GM19372 (cell line): ENCODE measurements around the gene CEACAM8.
"Not testable (repeated sequence)": the region's sequence is repeated elsewhere in the genome, so short reads cannot be mapped to it uniquely, and the experiment has no call there.

ENCODE experiments used
- ATAC-seq: cut with Tn5 transposase; IDR thresholded peaks from one replicate; pipeline ENCODE4 v1.9.1; 2021; ENCODE audit warnings: mild to moderate bottlenecking, low read depth, moderate library complexity; ENCODE audit not compliant: unreplicated experiment

CEACAM8 gene

DNA sequence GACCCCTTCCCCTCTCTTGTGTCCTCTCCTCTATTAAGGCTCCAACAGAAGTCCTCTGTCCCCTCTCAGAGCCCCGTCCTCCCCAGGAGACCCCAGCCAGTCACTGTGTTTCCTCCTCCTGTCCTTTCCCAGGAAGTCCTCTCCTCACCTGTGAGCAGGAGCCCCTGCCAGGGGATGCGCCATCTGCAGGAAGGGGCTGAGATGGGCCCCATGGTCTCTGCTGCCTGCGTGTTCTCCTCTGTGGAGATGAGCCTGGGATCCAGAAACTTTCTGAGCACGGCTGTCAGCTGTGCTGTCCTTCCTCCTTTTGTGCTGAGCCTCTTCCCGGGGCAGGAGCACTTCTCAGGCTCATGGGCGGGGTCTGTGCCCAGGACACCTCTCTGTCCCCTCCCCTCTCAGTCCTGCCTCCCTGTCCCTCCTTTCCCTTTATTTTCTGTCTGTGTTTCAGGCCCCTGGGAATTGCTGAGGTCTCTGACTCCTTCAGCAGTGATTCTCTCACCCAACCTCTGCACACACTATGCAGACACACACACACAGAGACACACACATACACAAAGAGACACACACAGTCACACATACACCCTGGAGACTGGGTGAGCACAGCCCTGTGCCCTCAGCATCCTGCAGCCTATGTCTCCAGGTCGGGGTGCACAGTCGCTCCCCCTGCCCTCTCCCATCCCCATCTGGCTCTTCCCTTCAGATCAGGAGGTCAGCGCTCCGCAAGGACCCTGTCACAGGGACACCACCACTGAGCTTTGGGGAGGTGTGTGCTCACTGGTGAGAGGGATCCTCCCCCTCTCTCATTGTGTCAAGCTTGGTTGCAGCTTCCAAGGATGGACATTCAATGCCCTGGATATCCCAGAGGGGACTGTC, at the start of gene CEACAM8:
Gene CEACAM8 (minus strand): TSS at position 308 of the 873 bp plus-strand sequence. CDS start 96 bp downstream, at position 212.
- no peak for ATAC-seq

DNA sequence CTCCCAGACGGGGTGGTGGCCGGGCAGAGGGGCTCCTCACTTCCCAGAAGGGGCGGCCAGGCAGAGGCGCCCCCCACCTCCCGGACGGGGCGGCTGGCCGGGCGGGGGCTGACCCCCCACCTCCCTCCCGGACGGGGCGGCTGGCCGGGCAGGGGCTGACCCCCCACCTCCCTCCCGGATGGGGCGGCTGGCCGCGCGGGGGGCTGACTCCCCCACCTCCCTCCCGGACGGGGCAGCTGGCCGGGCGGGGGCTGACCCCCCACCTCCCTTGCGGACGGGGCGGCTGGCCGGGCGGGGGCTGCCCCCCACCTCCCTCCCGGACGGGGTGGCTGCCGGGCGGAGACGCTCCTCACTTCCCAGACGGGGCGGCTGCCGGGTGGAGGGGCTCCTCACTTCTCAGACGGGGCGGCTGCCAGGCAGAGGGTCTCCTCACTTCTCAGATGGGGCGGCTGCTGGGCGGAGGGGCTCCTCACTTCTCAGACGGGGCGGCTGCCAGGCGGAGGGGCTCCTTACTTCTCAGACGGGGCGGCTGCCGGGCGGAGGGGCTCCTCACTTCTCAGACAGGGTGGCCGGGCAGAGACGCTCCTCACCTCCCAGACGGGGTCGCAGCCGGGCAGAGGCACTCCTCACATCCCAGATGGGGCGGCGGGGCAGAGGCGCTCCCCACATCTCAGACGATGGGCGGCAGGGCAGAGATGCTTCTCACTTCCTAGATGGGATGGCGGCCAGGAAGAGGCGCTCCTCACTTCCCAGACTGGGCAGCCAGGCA, 44.8 kb upstream of the CEACAM8 start:
- ATAC-seq, result not testable (repeated sequence)

DNA sequence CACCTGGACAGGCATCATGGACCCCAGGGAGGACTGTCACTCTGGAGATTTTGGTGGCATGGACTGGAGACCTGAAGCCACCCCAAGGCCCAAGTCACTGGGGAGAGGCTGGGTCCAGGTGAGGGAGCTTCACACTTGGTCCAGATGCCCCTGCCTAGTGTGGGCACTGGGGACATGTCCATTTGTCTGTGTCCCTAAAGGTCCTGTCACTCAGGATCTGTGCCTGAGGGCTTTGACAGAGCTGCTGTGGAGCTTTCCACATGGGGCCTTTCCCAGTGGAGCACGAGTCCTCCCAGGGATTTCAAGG, 40.5 kb upstream of the CEACAM8 start:
- no peak for ATAC-seq

DNA sequence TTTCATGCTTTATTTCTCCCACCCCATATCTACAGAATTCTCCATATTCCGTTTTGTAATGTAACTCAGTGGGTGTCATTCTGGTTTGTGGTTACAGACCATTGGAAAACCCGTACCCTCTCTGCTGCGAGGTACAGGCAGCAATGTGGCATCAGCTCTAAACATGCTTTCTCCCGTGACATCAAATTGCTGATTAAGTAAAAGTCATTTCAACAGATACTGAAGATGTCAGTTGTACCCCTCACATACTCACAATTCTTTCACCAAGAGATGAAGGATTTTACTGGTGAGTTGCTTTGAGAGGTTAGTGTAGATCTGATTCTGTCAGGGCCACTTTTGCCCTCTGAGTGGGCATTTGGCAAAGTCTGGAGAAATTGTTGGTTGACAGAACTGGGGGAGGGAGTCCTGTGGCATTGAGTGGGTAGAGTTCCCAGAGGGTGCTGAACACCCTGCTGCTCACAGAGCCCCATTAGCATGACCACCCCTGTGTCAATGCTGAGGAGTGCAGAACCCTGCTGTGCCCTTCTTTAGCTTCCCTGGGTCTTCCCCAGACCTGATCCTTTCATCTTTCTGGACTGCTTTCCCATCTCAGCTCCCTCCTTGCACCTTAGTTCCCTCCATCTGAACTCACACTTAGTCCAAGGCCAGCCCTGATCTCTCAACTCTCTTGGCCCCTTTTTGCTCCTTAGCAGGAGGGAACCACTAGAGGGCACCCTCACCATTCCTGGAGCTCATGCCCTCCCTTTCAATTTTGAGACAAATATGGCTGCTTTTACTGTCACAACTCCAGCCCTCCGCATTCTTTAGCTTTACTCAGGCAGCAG, 39.9 kb upstream of the CEACAM8 start:
- no peak for ATAC-seq

DNA sequence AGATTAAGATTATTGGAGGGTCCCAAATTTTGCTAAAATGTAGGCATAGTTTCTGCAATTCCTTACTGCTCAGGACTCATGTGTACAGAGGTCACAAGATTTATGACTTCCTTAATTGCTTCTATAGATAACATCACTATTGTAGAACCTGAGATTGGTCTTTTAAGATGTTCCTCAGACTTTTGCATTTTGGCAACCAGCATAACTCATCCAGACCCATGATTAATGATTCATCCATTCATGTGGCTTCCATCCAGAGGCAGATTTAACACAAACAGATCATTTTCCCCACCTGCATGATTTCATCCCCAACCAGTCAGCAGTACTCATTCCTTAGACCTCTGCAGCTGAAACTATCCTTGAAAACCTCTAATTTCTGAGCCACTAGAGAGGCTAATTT, 34.5 kb upstream of the CEACAM8 start:
- no peak for ATAC-seq

DNA sequence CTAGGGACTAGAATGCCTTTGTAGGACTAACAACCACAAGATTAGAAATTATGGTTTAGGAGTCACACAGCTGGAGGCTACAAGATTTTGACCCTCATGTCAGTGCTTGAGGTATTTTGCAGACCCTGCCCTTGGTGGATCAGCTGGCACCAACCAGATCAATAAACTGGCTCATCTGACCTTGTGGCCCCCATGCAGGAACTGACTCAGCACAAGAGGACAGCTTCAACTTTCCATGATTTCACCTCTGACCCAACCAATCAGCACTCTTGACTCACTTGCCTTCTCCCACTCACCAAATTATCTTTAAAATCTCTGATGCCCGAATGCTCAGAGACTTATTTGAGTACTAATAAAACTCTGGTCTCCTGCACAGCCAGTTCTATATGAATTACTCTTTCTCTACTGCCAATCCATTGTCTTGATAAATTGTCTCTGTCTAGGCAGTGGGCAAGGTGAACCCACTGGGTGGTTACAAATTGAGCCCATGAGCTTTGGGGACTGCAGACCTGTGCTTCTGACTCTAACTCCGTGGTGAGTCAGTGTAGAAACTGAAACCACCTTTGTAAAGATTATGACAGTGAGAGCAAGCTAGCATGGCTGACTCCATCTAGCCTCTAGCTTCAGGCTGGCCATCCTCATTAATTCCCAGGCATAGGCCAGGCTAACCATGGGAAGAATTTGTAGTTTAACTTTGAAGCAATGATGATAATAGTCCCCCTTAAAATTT, 33.9 kb upstream of the CEACAM8 start:
- ATAC-seq, result no peak

DNA sequence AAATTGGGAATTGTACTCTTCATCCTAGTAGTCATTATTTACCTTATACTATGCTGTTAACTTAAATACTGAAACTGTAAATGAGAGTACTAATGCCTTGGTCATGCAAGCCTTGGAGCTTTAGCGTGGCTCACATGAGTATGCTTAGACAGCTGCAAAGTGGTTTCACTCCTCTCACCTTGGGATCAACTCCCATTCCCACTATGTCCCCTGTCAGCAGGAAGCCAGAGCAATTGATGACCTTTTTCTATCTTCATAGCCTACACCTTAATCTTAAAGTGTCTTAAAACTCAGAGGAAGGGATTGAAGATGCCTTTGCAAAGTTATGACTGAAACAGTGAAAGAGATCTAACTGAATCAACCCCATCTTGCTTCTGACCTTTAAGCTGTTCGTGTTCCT, 33.2 kb upstream of the CEACAM8 start:
- ATAC-seq, result no peak

DNA sequence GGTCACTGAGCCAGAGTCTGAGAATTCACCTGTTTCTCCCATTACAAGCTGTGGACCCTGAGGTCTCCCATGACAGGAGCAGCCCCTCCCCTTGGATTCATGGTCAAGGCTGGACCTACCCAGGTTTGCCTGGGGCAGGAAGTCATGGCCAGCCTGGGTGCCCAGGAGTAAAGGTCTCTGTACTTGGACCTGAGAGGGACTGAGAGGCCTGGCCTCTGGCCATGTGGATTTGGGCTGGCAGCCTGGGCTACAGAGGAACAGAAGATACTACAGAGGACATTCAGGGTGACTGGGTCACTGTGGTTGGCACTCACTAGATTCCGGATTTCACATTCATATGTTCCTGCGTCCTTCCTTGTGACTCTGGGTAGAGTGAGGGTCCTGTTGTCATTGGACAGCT, 31.5 kb upstream of the CEACAM8 start:
- ATAC-seq, result no peak

DNA sequence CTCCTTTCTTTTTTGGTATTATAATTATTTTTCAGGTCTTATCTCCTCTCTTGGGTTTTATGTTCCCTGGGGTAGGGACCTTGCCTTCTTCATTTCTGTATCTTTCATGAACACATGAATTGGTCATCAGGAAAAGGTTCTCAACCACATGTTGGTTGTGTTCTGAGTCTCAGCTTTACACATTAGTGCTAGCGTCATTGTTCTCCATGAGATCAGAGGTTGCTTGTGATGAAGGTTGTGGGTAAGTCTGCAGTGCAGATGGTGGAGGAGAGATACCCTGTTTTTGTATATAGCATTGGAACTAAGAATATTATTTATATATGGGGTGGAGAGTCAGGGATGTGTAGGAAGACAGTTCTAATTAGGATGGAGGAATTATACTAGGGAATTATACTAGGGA, 24.5 kb upstream of the CEACAM8 start:
- ATAC-seq, result no peak

DNA sequence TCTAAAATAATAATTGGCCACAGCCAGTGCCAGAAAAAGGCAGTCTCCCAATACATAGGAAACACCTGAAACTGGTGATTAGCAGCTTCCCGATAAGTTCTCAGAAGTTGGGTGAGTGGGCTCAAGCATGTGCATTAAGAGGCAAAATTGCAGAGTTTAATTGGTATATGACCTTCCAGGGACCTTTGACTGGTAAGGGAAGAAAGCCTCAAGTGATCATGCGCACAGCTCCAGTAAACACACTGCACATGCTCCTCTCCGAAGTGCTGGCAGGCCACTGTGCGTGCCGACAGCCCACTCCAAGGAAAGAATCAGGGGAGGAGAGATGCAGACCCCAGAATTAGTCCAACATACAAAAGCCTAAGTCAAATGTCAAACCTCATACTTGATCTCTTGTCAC, 18.9 kb upstream of the CEACAM8 start:
- no peak for ATAC-seq

DNA sequence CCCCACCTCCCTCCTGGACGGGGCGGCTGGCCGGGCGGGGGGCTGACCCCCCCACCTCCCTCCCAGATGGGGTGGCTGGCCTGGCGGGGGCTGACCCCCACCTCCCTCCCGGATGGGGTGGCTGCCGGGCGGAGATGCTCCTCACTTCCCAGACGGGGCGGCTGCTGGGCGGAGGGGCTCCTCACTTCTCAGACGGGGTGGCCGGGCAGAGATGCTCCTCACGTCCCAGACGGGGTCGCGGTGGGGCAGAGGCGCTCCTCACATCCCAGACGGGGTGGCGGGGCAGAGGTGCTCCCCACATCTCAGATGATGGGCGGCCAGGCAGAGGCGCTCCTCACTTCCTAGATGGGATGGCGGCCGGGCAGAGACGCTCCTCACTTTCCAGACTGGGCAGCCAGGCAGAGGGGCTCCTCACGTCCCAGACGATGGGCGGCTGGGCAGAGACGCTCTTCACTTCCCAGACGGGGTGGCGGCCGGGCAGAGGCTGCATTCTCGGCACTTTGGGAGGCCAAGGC, 15.7 kb upstream of the CEACAM8 start:
- not testable (repeated sequence) for ATAC-seq

DNA sequence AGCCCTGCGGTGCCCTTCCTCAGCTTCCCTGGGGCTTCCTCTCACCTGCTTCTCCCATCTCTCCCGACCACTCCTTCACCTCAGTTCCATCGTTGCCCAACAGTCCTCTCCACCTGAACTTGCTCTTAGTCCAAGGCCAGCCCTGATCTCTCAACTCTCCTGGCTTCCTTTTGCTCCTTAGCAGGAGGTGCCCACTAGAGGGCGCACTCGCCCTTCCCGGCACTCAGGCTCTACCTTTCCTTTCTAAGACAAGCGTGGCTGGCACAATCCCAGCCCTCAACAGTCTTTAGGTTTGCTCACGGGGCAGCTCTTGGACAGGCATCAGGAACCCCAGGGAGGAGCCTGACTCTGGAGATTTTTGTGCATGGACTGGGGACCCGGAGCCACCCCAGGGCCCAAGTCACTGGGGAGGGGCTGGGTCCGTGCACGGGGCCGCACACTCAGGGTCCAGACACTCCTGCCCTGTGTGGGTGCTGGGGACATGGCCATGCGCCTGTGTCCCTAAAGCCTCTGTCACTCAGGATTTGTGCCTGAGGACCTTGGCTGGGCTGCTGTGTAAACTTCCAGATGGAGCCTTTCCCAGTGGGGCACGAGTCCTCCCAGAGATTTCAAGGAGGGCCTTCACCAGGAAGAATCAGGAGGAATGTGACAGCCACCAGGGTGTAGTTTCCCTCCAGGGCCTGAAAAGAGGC, 12.1 kb upstream of the CEACAM8 start:
- ATAC-seq, result no peak

DNA sequence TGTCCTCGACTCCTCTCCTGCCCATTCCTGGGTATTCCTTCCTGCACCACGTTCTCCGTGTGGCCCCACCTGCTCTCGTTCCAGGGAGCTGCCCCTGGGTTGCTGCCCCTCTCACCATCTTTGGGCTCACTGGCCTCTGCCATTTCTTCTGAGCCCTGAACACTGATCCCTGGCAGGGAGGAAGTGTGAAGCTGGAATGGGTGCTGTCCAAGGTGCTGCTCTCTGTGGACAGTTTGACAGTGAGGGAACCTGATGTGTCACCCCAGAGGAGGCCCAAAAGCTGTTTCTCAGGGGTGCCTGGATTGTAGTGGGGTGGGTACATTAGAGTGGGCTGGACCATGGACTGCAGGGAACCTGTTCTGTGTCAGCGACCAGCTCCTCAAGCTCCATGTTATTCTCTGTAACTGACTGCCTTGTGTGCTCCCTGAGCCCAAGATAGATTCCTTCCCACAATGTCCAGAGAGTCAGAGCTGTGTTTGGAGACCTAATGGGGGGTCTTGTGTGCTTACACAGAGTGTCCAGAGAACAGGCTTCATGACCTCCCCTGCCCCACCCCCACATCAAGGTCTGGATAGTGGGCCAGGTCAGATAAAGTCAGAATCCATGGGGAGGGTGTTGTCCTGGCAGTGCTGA, 7.2 kb upstream of the CEACAM8 start:
- ATAC-seq, result no peak

DNA sequence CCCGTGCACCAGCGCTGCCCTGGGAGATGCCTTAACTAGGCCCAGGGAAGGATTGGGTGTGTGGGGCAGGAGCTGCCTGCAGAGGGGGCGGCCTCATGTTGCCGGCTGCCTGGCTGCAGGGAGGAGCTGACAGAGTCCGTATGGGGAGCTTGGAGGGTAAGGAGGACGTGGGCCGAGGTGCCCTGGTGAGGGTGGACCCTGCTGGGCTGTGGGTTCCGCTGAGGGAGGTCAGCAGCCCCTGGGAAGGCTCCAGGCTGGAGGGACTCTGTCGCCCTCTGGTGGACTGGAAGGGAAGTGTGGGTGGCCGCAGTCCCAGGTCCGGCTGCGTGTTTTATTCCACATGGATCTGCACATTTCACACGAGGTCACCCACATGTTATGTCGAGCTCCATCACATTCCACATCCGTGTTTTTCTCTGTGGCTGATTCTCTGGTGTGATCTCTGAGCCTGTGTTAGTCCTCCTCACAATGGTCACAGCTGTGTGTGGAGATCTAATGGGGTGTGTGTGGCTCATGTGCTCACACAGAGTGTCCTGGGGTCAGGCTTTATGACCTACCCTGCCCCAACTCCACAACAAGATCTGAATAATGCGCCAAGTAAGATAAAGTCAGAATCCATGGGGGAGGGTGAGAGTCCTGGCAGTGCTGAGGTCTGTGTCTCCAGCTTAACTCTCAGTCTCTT, 1.8 kb upstream of the CEACAM8 start:
- ATAC-seq, result no peak

DNA sequence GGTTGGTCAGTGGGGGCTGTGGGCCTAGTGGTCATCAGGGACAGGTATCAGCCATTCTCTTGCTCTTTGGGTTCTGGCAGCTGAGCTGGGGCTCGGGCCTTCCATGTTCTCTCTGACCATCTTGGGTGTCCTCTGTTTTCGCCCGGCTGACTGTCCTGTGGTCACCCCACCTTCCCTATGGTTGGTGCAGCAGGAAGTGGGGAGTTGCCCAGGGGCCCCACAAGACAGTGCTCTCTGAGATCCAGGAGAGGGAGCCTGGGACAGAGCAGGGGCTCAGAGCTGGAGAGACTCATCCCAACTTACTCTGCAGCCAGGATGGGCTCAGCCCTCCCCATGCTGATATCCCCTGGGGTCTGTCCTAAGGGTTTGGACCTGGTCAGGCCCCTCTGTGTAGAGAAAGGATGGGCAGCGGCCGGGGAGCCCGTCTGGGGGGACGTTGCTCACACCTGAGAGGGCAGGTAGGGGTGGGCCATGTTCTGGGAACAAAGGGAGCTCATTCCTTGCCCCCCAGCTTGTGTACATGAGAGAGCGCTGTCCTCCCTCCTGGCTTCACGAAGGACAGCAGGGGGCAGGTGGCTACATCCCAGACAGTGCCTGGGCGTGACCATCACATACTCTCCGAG, 937 bp upstream of the CEACAM8 start:
- ATAC-seq, result no peak

DNA sequence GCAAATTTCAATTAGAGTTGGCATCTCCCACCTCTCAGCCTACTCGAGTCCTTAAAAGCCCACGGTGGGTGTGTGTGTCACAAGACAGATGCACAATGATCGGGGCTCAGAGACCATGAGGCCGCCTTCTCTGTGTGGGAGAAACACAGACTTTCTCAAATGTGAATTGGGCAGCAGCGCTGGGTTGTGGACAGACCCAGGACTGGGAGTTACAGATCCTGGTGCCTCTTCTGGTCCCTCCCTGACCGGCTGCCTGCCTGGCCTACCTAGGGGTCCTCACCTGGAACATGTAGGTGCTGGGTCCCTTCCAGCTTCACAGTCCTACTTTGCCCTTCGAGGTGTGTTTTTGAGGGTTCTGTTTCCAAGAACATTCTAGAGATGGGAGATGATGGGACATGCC, 4.9 kb downstream of the CEACAM8 start:
- ATAC-seq, result no peak

DNA sequence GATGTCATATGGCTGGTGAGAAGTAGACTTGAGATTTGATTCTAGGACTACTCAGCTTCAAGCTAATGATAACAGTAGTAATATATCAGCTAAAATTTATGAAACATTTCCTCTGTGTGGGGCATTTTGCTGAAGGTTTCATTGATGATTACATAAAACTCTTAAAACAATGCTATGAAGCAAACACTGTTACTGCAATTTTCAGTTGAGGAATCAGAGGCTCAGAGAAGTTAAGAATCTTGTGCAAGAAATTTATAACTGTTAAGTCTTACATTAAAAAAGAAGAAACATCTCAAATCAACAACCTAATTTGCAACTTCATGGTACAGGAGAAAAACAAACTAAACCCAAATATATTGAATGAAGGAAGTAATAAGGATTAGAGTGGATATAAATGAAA, 10.3 kb downstream of the CEACAM8 start:
- ATAC-seq, result no peak

DNA sequence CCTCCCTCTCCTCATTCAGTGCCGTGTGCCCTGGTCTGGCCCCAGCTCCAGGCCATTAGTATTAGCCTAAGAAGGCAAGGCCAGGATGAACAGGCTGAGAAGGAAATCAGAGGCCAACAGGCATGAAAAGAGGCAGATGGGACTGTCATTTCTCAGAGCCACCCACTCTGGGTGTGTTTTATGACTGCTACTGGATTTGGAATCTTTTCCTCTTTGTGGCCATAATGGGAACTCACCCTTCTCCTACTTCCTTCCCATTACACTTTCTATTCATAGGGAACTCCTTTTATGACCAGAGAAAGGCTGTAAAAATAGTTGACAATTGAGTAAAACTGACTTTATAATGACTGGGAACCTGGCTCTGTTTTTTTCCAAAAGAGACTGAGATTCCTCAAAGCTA, 17.7 kb downstream of the CEACAM8 start:
- ATAC-seq, result no peak
